Endothelial cell (in vitro differentiated cells): ENCODE measurements around the gene ARPC4. TPM values are rescaled to one million over a fixed set of nuclear protein-coding genes. Genes with fewer than 3 reads are reported as not detected.

Source experiments
- DNase-seq: peaks from one replicate; pipeline ENCODE4 v3.0.0; 2021; ENCODE audit warnings: low spot score
- H3K27ac Mint-ChIP-seq: one replicate; pipeline ENCODE4 v1.8.0; 2021; ENCODE audit warnings: mixed read lengths, inconsistent platforms; ENCODE audit not compliant: unreplicated experiment
- H3K27me3 Mint-ChIP-seq: one replicate; pipeline ENCODE4 v1.8.0; 2021; ENCODE audit warnings: mild to moderate bottlenecking, moderate library complexity, mixed read lengths, inconsistent platforms; ENCODE audit not compliant: unreplicated experiment
- H3K36me3 Mint-ChIP-seq: one replicate; pipeline ENCODE4 v1.8.0; 2021; ENCODE audit warnings: mild to moderate bottlenecking, low read depth, mixed read lengths, inconsistent platforms; ENCODE audit not compliant: unreplicated experiment
- H3K4me1 Mint-ChIP-seq: one replicate; pipeline ENCODE4 v1.8.0; 2021; ENCODE audit warnings: mild to moderate bottlenecking, mixed read lengths, inconsistent platforms; ENCODE audit not compliant: unreplicated experiment
- H3K4me3 Mint-ChIP-seq: one replicate; pipeline ENCODE4 v1.8.0; 2021; ENCODE audit warnings: mild to moderate bottlenecking, mixed read lengths, inconsistent platforms; ENCODE audit not compliant: unreplicated experiment
- H3K9me3 Mint-ChIP-seq: one replicate; pipeline ENCODE4 v1.8.0; 2021; ENCODE audit warnings: mixed read lengths, inconsistent platforms; ENCODE audit not compliant: unreplicated experiment
- CTCF ChIP-seq: fragments of 200-600 bp; sonication (generic); IDR thresholded peaks from one replicate; pipeline ENCODE4 v1.5.0; 2021; ENCODE audit warnings: antibody characterized with exemption; ENCODE audit not compliant: unreplicated experiment
- total RNA-seq: library from RNA; stranded (reverse); fragmentation: NEBNext Ultra II Directional; extraction: Animal tissue kit (Norgen Biotek cat#: 25700); gene quantifications from one replicate; pipeline ENCODE4 v1.2.1, GENCODE V29; 2021; ENCODE audit not compliant: unreplicated experiment

Gene ARPC4
- total RNA-seq, 1 donor from 2014 or later: 203 TPM

- DNase-seq: no peak
- Mint-ChIP-seq H3K4me3 (no peak overlapping the region), H3K4me1 (peaks cover 7% of the 10 kb centered on the region), H3K27ac (no peak overlapping the region), H3K27me3 (no peaks in the 10 kb centered on the region), H3K36me3 (peaks cover 18% of the 10 kb centered on the region), H3K9me3 (no peaks in the 10 kb centered on the region)
- no peak for TF ChIP-seq CTCF
Observed at GRCh38 chr3:9784965-9785364, 7.9 kb upstream of the ARPC4 start.

GRCh38 chr3:9785602-9786001, 7.3 kb upstream of the ARPC4 start:
- H3K36me3 Mint-ChIP-seq: peaks cover 18% of the 10 kb centered on the region
- no peak overlapping the region for H3K27ac Mint-ChIP-seq
- no peak for DNase-seq
- H3K9me3 Mint-ChIP-seq: no peaks in the 10 kb centered on the region
- no peak overlapping the region for H3K4me3 Mint-ChIP-seq
- TF ChIP-seq CTCF: no peak
- H3K4me1 Mint-ChIP-seq: peaks cover 2% of the 10 kb centered on the region
- no peaks in the 10 kb centered on the region for H3K27me3 Mint-ChIP-seq

GRCh38 chr3:9786209-9786739, 6.6 kb upstream of the ARPC4 start:
- Mint-ChIP-seq H3K36me3 (peaks cover 18% of the 10 kb centered on the region), H3K27me3 (no peaks in the 10 kb centered on the region), H3K4me3 (no peak overlapping the region), H3K9me3 (no peaks in the 10 kb centered on the region), H3K4me1 (peaks cover 2% of the 10 kb centered on the region), H3K27ac (no peak overlapping the region)
- TF ChIP-seq CTCF: no peak
- DNase-seq: no peak

- DNase-seq: no peak
- no peak overlapping the region for H3K27ac Mint-ChIP-seq
- H3K4me3 Mint-ChIP-seq: no peak overlapping the region
- TF ChIP-seq CTCF: peak; percentile 59
- H3K9me3 Mint-ChIP-seq: no peaks in the 10 kb centered on the region
- peaks cover 7% of the 10 kb centered on the region for H3K4me1 Mint-ChIP-seq
- H3K36me3 Mint-ChIP-seq: peaks cover 17% of the 10 kb centered on the region
- peaks cover 4% of the 10 kb centered on the region for H3K27me3 Mint-ChIP-seq
Observed at GRCh38 chr3:9786825-9787669, 5.8 kb upstream of the ARPC4 start.

GRCh38 chr3:9787714-9788113, 5.2 kb upstream of the ARPC4 start:
- Mint-ChIP-seq H3K27ac (no peak overlapping the region), H3K4me1 (peaks cover 7% of the 10 kb centered on the region)

More at GRCh38 chr3:9787714-9788113, 5.2 kb upstream of the ARPC4 start:
- Mint-ChIP-seq H3K27me3 (peaks cover 5% of the 10 kb centered on the region), H3K36me3 (peaks cover 14% of the 10 kb centered on the region), H3K9me3 (no peaks in the 10 kb centered on the region), H3K4me3 (peak overlapping the region; percentile 21)
- DNase-seq: no peak
- no peak for TF ChIP-seq CTCF
